ENCODE measurements around the gene JAZF1.

- TF ChIP-seq CTCF (IDR thresholded peaks at IDR 0.05; ENCODE audit: low read length) (no peak), EZH2 (IDR thresholded peaks at IDR 0.05; ENCODE audit: borderline replicate concordance, low read length) (no peak)
Observed at GRCh38 chr7:28005075-28005846, 175.3 kb downstream of the JAZF1 start.

Measured in OCI-LY1 (cell line).